NCI-H1930 (cell line): ENCODE data around the gene DGKG.
A peak's percentile ranks its signal among the peaks of the same experiment; 100 is the strongest.

Experiments used
- DNase-seq, 2 experiments: peaks; one replicate each; lab custom pipeline; 2025; lab: John Stamatoyannopoulos, UW

DGKG gene

GRCh38 chr3:186273586-186273985 lies 88.4 kb downstream of the DGKG start:
- DNase-seq, result no peak

GRCh38 chr3:186270701-186271100 lies 91.3 kb downstream of the DGKG start:
- no peak for DNase-seq

GRCh38 chr3:186268616-186269448 lies 93.2 kb downstream of the DGKG start:
- DNase-seq, result no peak

- DNase-seq, result no peak
These were observed 94.3 kb downstream of the DGKG start for GRCh38 chr3:186267758-186268157.

GRCh38 chr3:186264608-186265400 lies 97.2 kb downstream of the DGKG start:
- no peak for DNase-seq

GRCh38 chr3:186261638-186262037 lies 100.4 kb downstream of the DGKG start:
- DNase-seq, result peak in 1 of 2 experiments; percentile 3

GRCh38 chr3:186260726-186261125 lies 101.3 kb downstream of the DGKG start:
- DNase-seq, result no peak

GRCh38 chr3:186259612-186260383 lies 102.2 kb downstream of the DGKG start:
- DNase-seq, result peak; percentile 77

- no peak for DNase-seq
These were observed 103.1 kb downstream of the DGKG start for GRCh38 chr3:186258968-186259367.

GRCh38 chr3:186257866-186258265 lies 104.2 kb downstream of the DGKG start:
- DNase-seq, result no peak

GRCh38 chr3:186255703-186256331 lies 106.2 kb downstream of the DGKG start:
- no peak for DNase-seq

GRCh38 chr3:186254676-186255650 lies 107.1 kb downstream of the DGKG start:
- no peak for DNase-seq

GRCh38 chr3:186251948-186252619 lies 110.0 kb downstream of the DGKG start:
- DNase-seq, result no peak

- DNase-seq, result no peak
These were observed 113.2 kb downstream of the DGKG start for GRCh38 chr3:186248850-186249249.

- DNase-seq, result no peak
These were observed 113.9 kb downstream of the DGKG start for GRCh38 chr3:186247821-186248814.

- DNase-seq, result no peak
These were observed 115.1 kb downstream of the DGKG start for GRCh38 chr3:186246941-186247340.

- no peak for DNase-seq
These were observed 118.0 kb downstream of the DGKG start for GRCh38 chr3:186244016-186244415.

GRCh38 chr3:186241910-186242821 lies 119.9 kb downstream of the DGKG start:
- DNase-seq, result no peak
